IPS-18a (cell line): ENCODE results near the gene SLC39A11.

Source experiments
- H3K27ac ChIP-seq: one replicate; pipeline ENCODE4 v1.5.1; 2013; ENCODE audit warnings: low read length
- H3K27me3 ChIP-seq: one replicate; pipeline ENCODE4 v1.6.1; 2013; ENCODE audit warnings: mild to moderate bottlenecking, low read length; ENCODE audit not compliant: control insufficient read depth, insufficient read depth
- H3K36me3 ChIP-seq: one replicate; pipeline ENCODE4 v1.6.1; 2013; ENCODE audit warnings: low read depth, low read length; ENCODE audit not compliant: control insufficient read depth
- H3K4me1 ChIP-seq: one replicate; pipeline ENCODE4 v1.6.1; 2013; ENCODE audit warnings: low read depth, low read length; ENCODE audit not compliant: control insufficient read depth
- H3K4me3 ChIP-seq: one replicate; pipeline ENCODE4 v1.5.1; 2013; ENCODE audit warnings: low read length
- H3K9ac ChIP-seq: one replicate; pipeline ENCODE4 v1.6.1; 2013; ENCODE audit warnings: mild to moderate bottlenecking, low read length, moderate library complexity
- H3K9me3 ChIP-seq: one replicate; pipeline ENCODE4 v1.6.1; 2013; ENCODE audit warnings: low read depth, low read length; ENCODE audit not compliant: control insufficient read depth

The SLC39A11 gene

DNA sequence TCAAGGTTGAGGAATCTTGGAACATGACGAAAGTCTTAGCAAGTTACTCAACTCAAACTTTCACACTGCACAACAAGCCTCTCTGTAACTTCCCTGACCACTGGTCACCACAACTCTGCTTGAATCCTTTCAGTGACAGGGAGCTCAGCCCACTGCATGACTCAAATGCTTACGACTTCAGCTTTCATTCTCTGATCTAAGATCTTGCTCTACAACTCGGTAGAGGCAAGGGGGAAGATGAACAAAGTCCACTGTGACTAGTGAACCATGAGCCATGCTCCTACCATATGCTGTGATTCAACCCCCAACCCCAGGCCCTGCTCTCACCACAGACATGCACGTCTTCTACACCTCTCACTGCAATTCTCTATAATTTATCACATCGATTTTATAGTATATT is 160.9 kb downstream of the SLC39A11 start:
- H3K4me3 ChIP-seq, result no peak overlapping the region
- H3K9ac ChIP-seq, result no peak overlapping the region
- H3K36me3 ChIP-seq, result no peaks in the 10 kb centered on the region
- no peak overlapping the region for H3K27ac ChIP-seq
- H3K27me3 ChIP-seq, result no peaks in the 10 kb centered on the region
- H3K9me3 ChIP-seq, result no peaks in the 10 kb centered on the region
- H3K4me1 ChIP-seq, result no peaks in the 10 kb centered on the region

DNA sequence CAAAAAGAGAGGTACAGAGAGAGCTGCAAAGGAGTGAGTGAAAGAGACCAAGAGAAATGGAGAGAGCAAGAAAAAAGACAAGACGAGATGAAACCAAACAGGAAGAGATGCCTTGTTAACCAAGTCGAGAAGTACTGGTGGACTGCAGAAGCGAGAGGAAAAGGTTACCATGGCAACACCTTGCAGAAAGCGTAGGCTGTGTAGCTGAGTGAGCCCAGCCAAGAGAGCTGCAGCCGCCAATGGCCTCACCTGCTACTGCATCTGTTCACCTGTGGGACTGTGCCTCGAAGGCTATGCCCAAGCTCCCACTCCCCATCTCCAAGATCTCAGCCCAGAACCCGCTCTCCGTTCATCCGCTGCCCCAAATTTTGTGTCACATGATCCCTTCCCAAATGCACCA is 161.3 kb downstream of the SLC39A11 start:
- Histone ChIP-seq H3K27me3 (no peaks in the 10 kb centered on the region), H3K27ac (no peak overlapping the region), H3K36me3 (no peaks in the 10 kb centered on the region), H3K9me3 (no peaks in the 10 kb centered on the region), H3K4me1 (no peaks in the 10 kb centered on the region), H3K9ac (no peak overlapping the region), H3K4me3 (no peak overlapping the region)

DNA sequence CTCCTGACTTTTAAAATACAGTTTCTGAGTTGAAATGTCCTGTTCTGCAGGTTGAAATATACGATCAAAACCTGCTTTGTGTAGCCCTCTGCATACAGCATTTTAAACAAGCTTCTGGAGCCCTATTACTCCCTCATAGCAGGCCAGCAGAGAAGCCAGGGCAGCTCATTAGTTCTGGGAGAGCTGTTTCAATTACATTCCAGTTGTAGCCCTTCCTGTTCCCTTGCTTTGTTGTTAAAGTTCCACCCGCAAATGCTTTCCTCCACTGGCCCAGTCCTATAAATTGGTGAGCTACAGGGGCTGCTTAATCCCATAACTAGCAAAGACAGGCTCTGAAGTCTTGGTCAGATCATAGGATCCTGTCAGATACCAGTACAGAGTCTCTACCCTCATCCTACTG is 162.5 kb downstream of the SLC39A11 start:
- no peak overlapping the region for H3K4me3 ChIP-seq
- no peaks in the 10 kb centered on the region for H3K36me3 ChIP-seq
- no peaks in the 10 kb centered on the region for H3K9me3 ChIP-seq
- H3K9ac ChIP-seq, result no peak overlapping the region
- H3K27me3 ChIP-seq, result no peaks in the 10 kb centered on the region
- no peaks in the 10 kb centered on the region for H3K4me1 ChIP-seq
- no peak overlapping the region for H3K27ac ChIP-seq

DNA sequence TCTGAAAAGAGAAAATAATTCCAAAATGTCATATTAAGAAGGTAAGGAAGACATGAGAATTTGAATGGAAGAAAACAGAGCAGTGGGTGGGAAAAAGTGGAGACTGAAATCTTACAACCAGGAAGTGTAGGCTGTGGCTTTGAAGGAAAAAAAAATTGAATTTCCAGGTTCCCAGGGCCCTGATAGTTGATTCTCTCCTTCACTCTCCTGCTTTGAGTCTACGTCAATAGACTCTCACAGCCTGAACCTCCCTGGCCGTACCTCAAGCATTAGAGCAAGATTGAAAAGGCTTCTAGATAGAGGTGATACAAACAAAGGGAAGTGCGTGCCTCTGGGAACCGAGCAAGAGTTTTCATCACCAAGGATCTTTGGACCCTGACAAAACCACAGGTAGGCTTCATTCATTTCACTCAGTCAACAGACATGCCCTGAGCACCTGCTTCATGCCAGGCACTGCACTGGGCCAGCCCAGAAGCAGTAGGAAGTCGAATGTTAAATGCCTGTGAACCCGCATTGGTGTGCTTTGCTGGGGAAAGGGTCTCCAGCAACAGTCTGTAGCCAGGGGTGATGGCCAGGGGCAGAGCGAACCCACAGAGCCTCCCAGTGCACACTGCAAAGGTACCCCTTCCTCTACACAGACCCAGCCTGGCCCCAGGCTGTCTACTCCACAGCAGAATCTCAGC is 163.9 kb downstream of the SLC39A11 start:
- H3K27ac ChIP-seq, result no peak overlapping the region
- no peak overlapping the region for H3K9ac ChIP-seq
- H3K4me3 ChIP-seq, result no peak overlapping the region
- no peaks in the 10 kb centered on the region for H3K9me3 ChIP-seq
- no peaks in the 10 kb centered on the region for H3K27me3 ChIP-seq
- no peaks in the 10 kb centered on the region for H3K36me3 ChIP-seq
- no peaks in the 10 kb centered on the region for H3K4me1 ChIP-seq

DNA sequence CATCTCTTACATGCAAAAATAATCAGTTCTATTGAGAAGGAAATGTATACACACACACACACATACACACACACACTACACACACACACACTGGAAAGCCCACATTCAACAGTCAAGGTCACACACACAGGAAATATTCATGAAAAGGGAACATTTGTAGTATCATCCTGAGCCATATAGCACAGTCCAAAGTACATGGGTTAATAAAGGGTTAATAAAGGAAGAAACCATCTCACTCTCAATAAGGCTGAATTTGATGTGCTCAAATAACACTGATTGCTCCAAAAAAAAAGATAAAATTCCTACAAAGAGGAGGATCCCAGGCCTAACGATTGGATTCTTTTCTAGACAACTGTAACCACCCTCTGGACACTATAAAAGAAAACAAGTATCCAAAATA is 164.7 kb downstream of the SLC39A11 start:
- Histone ChIP-seq H3K9me3 (no peaks in the 10 kb centered on the region), H3K9ac (no peak overlapping the region), H3K4me1 (no peaks in the 10 kb centered on the region), H3K4me3 (no peak overlapping the region), H3K27ac (no peak overlapping the region), H3K27me3 (no peaks in the 10 kb centered on the region), H3K36me3 (no peaks in the 10 kb centered on the region)

DNA sequence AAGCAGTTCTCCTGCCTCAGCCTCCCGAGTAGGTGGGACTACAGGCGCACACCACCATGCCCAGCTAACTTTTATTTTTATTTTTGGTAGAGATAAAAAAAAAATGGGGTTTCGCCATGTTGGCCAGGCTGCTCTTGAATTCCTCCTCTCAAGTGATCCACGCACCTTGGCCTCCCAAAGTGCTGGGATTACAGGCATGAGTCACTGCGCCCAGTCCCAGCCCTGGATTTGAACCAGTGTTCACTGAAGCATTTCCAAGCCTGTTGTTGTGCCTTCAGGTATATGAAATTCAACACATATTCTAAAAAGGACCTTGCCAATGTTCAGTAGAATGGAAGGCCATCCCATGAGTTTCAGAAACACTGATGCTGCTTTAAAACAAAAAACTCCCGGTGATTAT is 165.3 kb downstream of the SLC39A11 start:
- no peaks in the 10 kb centered on the region for H3K36me3 ChIP-seq
- no peak overlapping the region for H3K27ac ChIP-seq
- H3K9ac ChIP-seq, result no peak overlapping the region
- H3K27me3 ChIP-seq, result no peaks in the 10 kb centered on the region
- H3K9me3 ChIP-seq, result no peaks in the 10 kb centered on the region
- H3K4me3 ChIP-seq, result no peak overlapping the region
- H3K4me1 ChIP-seq, result no peaks in the 10 kb centered on the region

DNA sequence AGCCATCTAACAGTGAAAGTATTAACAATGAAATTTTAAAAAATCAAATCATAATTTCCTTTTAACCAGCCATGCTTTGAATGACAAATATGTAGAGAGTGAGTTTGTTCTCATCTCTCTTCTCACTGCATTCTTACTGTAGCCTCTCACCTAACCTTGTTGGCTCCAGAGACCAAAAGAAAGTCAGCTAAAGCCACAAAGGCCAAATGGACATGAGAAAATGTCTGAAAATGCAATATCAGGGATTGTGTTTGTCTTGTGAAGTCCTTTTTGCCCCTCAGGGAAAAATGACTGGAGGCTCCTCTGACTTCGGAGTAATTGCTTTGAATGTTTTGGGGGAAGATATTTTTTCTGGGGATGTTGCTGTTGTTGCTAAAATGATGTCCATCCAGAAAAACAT is 166.3 kb downstream of the SLC39A11 start:
- Histone ChIP-seq H3K27ac (no peak overlapping the region), H3K4me3 (no peak overlapping the region), H3K36me3 (no peaks in the 10 kb centered on the region), H3K27me3 (no peaks in the 10 kb centered on the region), H3K4me1 (no peaks in the 10 kb centered on the region), H3K9ac (no peak overlapping the region), H3K9me3 (no peaks in the 10 kb centered on the region)

DNA sequence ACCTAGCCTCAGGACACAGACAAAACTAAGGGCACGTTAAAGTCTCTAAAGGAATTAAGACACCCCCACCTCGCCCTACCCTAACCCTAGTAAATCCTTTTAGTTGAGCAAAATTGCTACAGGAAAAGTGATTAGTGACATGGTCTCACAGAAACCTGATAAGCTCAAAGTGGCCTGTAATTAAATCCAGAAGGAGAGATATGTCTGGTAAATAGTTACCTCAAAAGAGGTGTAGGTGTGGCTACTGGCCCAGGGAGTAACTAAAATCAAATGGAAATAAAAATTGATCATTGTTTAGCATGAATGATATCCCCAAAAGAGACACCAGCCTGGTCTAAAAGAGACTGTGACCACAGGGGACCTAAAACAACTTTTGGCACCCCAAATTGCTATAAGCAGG is 168.3 kb downstream of the SLC39A11 start:
- Histone ChIP-seq H3K27ac (no peak overlapping the region), H3K27me3 (no peaks in the 10 kb centered on the region), H3K36me3 (no peaks in the 10 kb centered on the region), H3K4me3 (no peak overlapping the region), H3K4me1 (no peaks in the 10 kb centered on the region), H3K9me3 (no peaks in the 10 kb centered on the region), H3K9ac (no peak overlapping the region)

DNA sequence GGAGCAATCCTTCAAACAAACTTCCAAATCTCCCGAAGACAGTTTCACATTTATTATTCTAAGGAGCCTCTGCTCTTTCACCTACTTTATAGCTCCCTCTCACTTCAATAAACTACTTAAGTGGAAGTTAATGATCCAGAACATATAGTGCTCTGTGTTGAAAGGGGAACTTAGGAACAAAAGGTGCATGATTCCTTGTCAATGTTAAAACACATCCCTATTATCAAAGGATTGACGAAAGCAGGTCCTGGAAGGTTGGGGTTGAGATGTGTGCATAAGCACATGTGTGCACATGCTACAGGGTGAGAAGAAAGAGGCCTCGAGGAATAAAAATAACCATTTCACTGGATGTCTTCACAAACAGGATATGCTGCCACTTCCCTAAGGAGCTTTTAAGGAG is 170.3 kb downstream of the SLC39A11 start:
- H3K4me3 ChIP-seq, result no peak overlapping the region
- no peak overlapping the region for H3K9ac ChIP-seq
- no peaks in the 10 kb centered on the region for H3K27me3 ChIP-seq
- H3K4me1 ChIP-seq, result no peaks in the 10 kb centered on the region
- H3K9me3 ChIP-seq, result no peaks in the 10 kb centered on the region
- no peaks in the 10 kb centered on the region for H3K36me3 ChIP-seq
- no peak overlapping the region for H3K27ac ChIP-seq

DNA sequence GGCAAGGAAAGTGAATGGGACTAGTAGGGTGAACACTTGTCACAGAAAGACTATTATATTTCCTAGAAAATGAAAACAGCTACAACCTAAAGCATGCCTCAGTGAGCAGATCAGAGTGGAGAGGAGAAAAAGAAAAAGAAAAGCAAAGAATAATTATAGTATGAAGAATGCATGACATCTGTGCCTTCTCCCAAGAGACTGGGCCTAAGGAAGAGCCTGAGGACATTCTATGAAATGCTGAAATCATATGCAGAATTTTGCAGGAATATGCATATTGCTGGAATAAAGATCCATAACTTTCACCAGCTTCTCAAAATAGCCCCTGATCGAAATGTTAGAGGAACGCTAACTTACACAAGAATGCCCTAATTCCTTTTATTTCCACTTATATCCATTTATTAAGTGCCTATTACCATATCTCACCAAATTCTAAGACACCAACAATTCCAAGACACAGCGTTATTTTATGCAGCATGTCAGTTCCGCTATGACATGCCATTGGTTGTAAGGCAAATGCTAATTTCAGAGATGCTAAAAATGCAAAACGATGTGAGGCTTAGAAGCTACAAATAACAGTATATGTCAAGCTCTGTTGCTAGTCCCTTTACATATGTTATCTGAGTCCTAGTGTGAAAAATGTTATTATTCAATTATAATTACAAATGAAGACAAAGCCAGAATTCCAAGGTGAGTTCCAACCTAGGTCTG is 171.0 kb downstream of the SLC39A11 start:
- Histone ChIP-seq H3K9me3 (no peaks in the 10 kb centered on the region), H3K4me1 (no peaks in the 10 kb centered on the region), H3K27ac (no peak overlapping the region), H3K9ac (no peak overlapping the region), H3K4me3 (no peak overlapping the region), H3K36me3 (no peaks in the 10 kb centered on the region), H3K27me3 (no peaks in the 10 kb centered on the region)

DNA sequence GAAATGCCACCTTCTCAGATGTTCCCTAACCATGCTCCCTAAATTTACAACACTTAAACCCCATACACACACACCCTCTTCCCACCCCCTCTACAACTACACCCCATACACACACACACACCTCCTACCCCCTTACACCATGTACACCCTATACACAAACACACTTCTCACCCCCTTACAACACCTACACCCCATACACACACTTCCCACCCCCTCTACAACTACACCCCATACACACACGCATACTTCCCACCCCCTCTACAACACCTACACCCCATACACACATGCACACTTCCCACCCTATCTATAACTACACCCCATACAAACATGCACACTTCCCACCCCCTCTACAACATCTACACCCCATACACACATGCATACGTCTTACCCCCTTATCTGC is 172.0 kb downstream of the SLC39A11 start:
- no peak overlapping the region for H3K27ac ChIP-seq
- H3K36me3 ChIP-seq, result no peaks in the 10 kb centered on the region
- H3K4me1 ChIP-seq, result no peaks in the 10 kb centered on the region
- no peak overlapping the region for H3K9ac ChIP-seq
- H3K9me3 ChIP-seq, result no peaks in the 10 kb centered on the region
- no peak overlapping the region for H3K4me3 ChIP-seq
- H3K27me3 ChIP-seq, result no peaks in the 10 kb centered on the region

DNA sequence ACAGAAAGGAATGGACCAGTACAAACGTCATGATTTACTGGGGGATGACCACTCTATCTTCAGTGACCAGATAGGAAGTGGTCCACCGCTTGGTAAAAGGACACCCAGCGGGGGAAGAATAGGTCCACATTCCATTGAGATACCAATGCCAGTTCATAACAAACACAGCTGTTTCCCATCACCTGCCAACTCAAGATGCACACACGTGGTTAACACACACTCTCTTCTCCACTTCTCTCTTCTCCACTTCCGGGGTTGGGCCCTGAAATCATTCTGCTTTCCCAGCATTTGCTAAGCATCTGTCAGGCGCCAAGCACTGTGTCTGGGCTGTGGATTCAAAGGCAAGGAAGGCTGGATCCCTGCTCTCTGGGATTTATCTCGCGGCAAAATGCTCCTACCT is 175.5 kb downstream of the SLC39A11 start:
- Histone ChIP-seq H3K9ac (no peak overlapping the region), H3K9me3 (no peaks in the 10 kb centered on the region), H3K4me1 (no peaks in the 10 kb centered on the region), H3K27ac (no peak overlapping the region), H3K36me3 (no peaks in the 10 kb centered on the region), H3K27me3 (no peaks in the 10 kb centered on the region), H3K4me3 (no peak overlapping the region)
